Measurements from ENCODE around the gene PRR23B. TPM values are rescaled to one million over a fixed set of nuclear protein-coding genes. Genes with fewer than 3 reads are reported as not detected.

The PRR23B gene
- not detected in 2 replicates for total RNA-seq
- not detected in 2 replicates for polyA plus RNA-seq
- polyA plus RNA-seq (2012) = not detected in 2 replicates
- not detected in 2 replicates for polyA minus RNA-seq (ENCODE audit: low replicate concordance)

- Histone ChIP-seq H3K4me1 (ENCODE audit: control insufficient read depth, extremely low read depth, insufficient read depth, low read length) (no peaks in the 10 kb centered on the region), H3K9ac (ENCODE audit: insufficient read depth, low read length) (no peak within 1 kb of the TSS), H3K27me3 (ENCODE audit: control insufficient read depth, insufficient read depth, low read length) (no peaks in the 10 kb centered on the region), H3K9me3 (ENCODE audit: control insufficient read depth, insufficient read depth, low read depth, low read length) (no peaks in the 10 kb centered on the region), H3K4me3 (replicated peaks in 1 of 4; ENCODE audit: control extremely low read depth in 1 of 4, insufficient read depth in 1 of 4, low read depth in 3 of 4, low read length in 4 of 4) (no peak within 1 kb of the TSS), H3K4me2 (ENCODE audit: extremely low read depth, insufficient read depth, low read length) (no peak within 1 kb of the TSS), H3K36me3 (ENCODE audit: control insufficient read depth, insufficient read depth, low read length) (no peaks in the 10 kb centered on the region), H3K27ac (ENCODE audit: insufficient read depth, low read length) (no peak within 1 kb of the TSS), H3K79me2 (ENCODE audit: control insufficient read depth, insufficient read depth, low read length) (no peaks in the 10 kb centered on the region), H2AFZ (ENCODE audit: low read length) (no peak within 1 kb of the TSS), H4K20me1 (ENCODE audit: control insufficient read depth, extremely low read depth, insufficient read depth, low read length) (no peaks in the 10 kb centered on the region)
- no peak for DNase-seq (ENCODE audit: low read depth in 2 of 2)
- TF ChIP-seq EZH2 (IDR thresholded peaks at IDR 0.05; ENCODE audit: low read length, missing control alignments) (no peak), CTCF (conservative IDR thresholded peaks at IDR 0.05 in 1 of 2, IDR thresholded peaks at IDR 0.05 in 1 of 2; ENCODE audit: low read depth in 1 of 2, low read length in 2 of 2) (no peak)
Observed at GRCh38 chr3:139020868-139021234, at the start of gene PRR23B. Gene PRR23B (minus strand): TSS chr3:139020926. CDS start chr3:139020661, 265 bp downstream.

GRCh38 chr3:139062918-139063317 lies 42.2 kb upstream of the PRR23B start:
- Histone ChIP-seq H3K4me1 (ENCODE audit: control insufficient read depth, extremely low read depth, insufficient read depth, low read length) (no peaks in the 10 kb centered on the region), H3K9me3 (ENCODE audit: control insufficient read depth, insufficient read depth, low read depth, low read length) (no peaks in the 10 kb centered on the region), H3K79me2 (ENCODE audit: control insufficient read depth, insufficient read depth, low read length) (no peaks in the 10 kb centered on the region), H4K20me1 (ENCODE audit: control insufficient read depth, extremely low read depth, insufficient read depth, low read length) (no peaks in the 10 kb centered on the region), H3K36me3 (ENCODE audit: control insufficient read depth, insufficient read depth, low read length) (no peaks in the 10 kb centered on the region), H3K9ac (ENCODE audit: insufficient read depth, low read length) (no peak overlapping the region), H3K4me3 (replicated peaks in 1 of 4; ENCODE audit: control extremely low read depth in 1 of 4, insufficient read depth in 1 of 4, low read depth in 3 of 4, low read length in 4 of 4) (no peak overlapping the region), H2AFZ (ENCODE audit: low read length) (no peak overlapping the region), H3K27ac (ENCODE audit: insufficient read depth, low read length) (no peak overlapping the region), H3K4me2 (ENCODE audit: extremely low read depth, insufficient read depth, low read length) (no peak overlapping the region), H3K27me3 (ENCODE audit: control insufficient read depth, insufficient read depth, low read length) (no peaks in the 10 kb centered on the region)
- TF ChIP-seq CTCF (conservative IDR thresholded peaks at IDR 0.05 in 1 of 2, IDR thresholded peaks at IDR 0.05 in 1 of 2; ENCODE audit: low read depth in 1 of 2, low read length in 2 of 2) = no peak
- peak in 1 of 2 donors; percentile 1 for DNase-seq (ENCODE audit: low read depth in 2 of 2)

GRCh38 chr3:139052802-139053600 lies 32.3 kb upstream of the PRR23B start:
- Histone ChIP-seq H3K4me3 (replicated peaks in 1 of 4; ENCODE audit: control extremely low read depth in 1 of 4, insufficient read depth in 1 of 4, low read depth in 3 of 4, low read length in 4 of 4) (no peak overlapping the region), H3K27me3 (ENCODE audit: control insufficient read depth, insufficient read depth, low read length) (no peaks in the 10 kb centered on the region)
- TF ChIP-seq CTCF (conservative IDR thresholded peaks at IDR 0.05 in 1 of 2, IDR thresholded peaks at IDR 0.05 in 1 of 2; ENCODE audit: low read depth in 1 of 2, low read length in 2 of 2) = no peak
- TF ChIP-seq EZH2 (IDR thresholded peaks at IDR 0.05; ENCODE audit: low read length, missing control alignments) = no peak

More at GRCh38 chr3:139052802-139053600, 32.3 kb upstream of the PRR23B start:
- H2AFZ ChIP-seq (ENCODE audit: low read length) = no peak overlapping the region
- H3K9ac ChIP-seq (ENCODE audit: insufficient read depth, low read length) = no peak overlapping the region
- no peak overlapping the region for H3K4me2 ChIP-seq (ENCODE audit: extremely low read depth, insufficient read depth, low read length)
- no peaks in the 10 kb centered on the region for H3K4me1 ChIP-seq (ENCODE audit: control insufficient read depth, extremely low read depth, insufficient read depth, low read length)
- no peaks in the 10 kb centered on the region for H4K20me1 ChIP-seq (ENCODE audit: control insufficient read depth, extremely low read depth, insufficient read depth, low read length)
- H3K79me2 ChIP-seq (ENCODE audit: control insufficient read depth, insufficient read depth, low read length) = no peaks in the 10 kb centered on the region
- no peak overlapping the region for H3K27ac ChIP-seq (ENCODE audit: insufficient read depth, low read length)
- H3K9me3 ChIP-seq (ENCODE audit: control insufficient read depth, insufficient read depth, low read depth, low read length) = no peaks in the 10 kb centered on the region
- H3K36me3 ChIP-seq (ENCODE audit: control insufficient read depth, insufficient read depth, low read length) = no peaks in the 10 kb centered on the region
- no peak for DNase-seq (ENCODE audit: low read depth in 2 of 2)
